Lower leg skin (tissue), 4 donors: Measurements from ENCODE around the gene TRABD. TPM values are rescaled to one million over a fixed set of nuclear protein-coding genes. Genes with fewer than 3 reads are reported as not detected.

Experiments used
- DNase-seq, 2 donors: peaks; one replicate each; pipeline ENCODE4 v3.0.0-alpha.2; 2019; ENCODE audit warnings: low spot score in 2 of 2
- H3K4me3 ChIP-seq: fragments of 200-600 bp; sonication (generic); 2 replicates; pipeline ENCODE4 v1.5.1; 2017; ENCODE audit warnings: mild to moderate bottlenecking, low read depth; ENCODE audit not compliant: poor library complexity, severe bottlenecking
- CTCF ChIP-seq, 3 donors: fragments of 450-650 bp; IDR thresholded peaks; one replicate each; pipeline ENCODE4 v1.5.1; 2016; ENCODE audit warnings: antibody characterized with exemption in 3 of 3, mild to moderate bottlenecking in 3 of 3, moderate library complexity in 2 of 3
- POLR2A ChIP-seq, 2 donors: fragments of 450-650 bp; IDR thresholded peaks; one replicate each; pipeline ENCODE4 v1.6.1; 2016 to 2017; ENCODE audit warnings: antibody characterized with exemption in 2 of 2, mild to moderate bottlenecking in 1 of 2, moderate library complexity in 1 of 2
- WGBS, 2 donors: methylation state at CpG; one replicate each; pipeline ENCODE4 v1.1.5; 2018; 5-methylcytosine and 5-hydroxymethylcytosine counted together
- intact Hi-C: fragments of 100-400 bp; cut with DNase I; formaldehyde crosslinking; loops from one replicate; pipeline ENCODE4 v1.15.0; 2023; ENCODE audit warnings: low total_unique reads
- total RNA-seq, 4 donors: library from RNA; depleted of rRNA; stranded (reverse); fragments of >200 nt; gene quantifications; one replicate each; pipeline ENCODE4 v1.1.0, GENCODE V29; 2016

The TRABD gene
- total RNA-seq, 4 donors from 2014 or later: 31.5 to 62.7 (median 46.4) TPM

- no peak for DNase-seq
- no peak for TF ChIP-seq CTCF (IDR thresholded peaks at IDR 0.05)
- TF ChIP-seq POLR2A (IDR thresholded peaks at IDR 0.05): no peak
- intact Hi-C loops: no loop called here
- 55 to 60% methylated on average over 15 to 17 of the region's 17 CpGs for WGBS, 2 donors
- no peak overlapping the region for H3K4me3 ChIP-seq
Measured at GRCh38 chr22:50215297-50216054, 29.8 kb downstream of the TRABD start.

- 82 to 86% methylated on average over 15 of the region's 15 CpGs for WGBS, 2 donors
- TF ChIP-seq CTCF (IDR thresholded peaks at IDR 0.05) (no peak), POLR2A (IDR thresholded peaks at IDR 0.05) (no peak)
- intact Hi-C loops: no loop called here
- H3K4me3 ChIP-seq: no peak overlapping the region
- DNase-seq: no peak
Measured at GRCh38 chr22:50216055-50216683, 30.5 kb downstream of the TRABD start.

GRCh38 chr22:50216684-50217520 is 31.2 kb downstream of the TRABD start:
- intact Hi-C loops: no loop called here
- no peak overlapping the region for H3K4me3 ChIP-seq
- TF ChIP-seq POLR2A (IDR thresholded peaks at IDR 0.05) (no peak), CTCF (IDR thresholded peaks at IDR 0.05) (no peak)
- WGBS, 2 donors: 95 to 97% methylated on average over 48 to 50 of the region's 57 CpGs
- DNase-seq: no peak

GRCh38 chr22:50217543-50218152 is 31.9 kb downstream of the TRABD start:
- WGBS, 2 donors: 66 to 88% methylated on average over 6 to 21 of the region's 21 CpGs
- H3K4me3 ChIP-seq: no peak overlapping the region
- intact Hi-C loops: no loop called here
- DNase-seq: no peak
- TF ChIP-seq POLR2A (IDR thresholded peaks at IDR 0.05) (no peak), CTCF (IDR thresholded peaks at IDR 0.05) (no peak)

GRCh38 chr22:50218153-50218995 is 32.7 kb downstream of the TRABD start:
- intact Hi-C loops: no loop called here
- DNase-seq: no peak

More at GRCh38 chr22:50218153-50218995, 32.7 kb downstream of the TRABD start:
- no peak overlapping the region for H3K4me3 ChIP-seq
- WGBS, 2 donors: 83 to 97% methylated on average over 6 to 27 of the region's 43 CpGs
- TF ChIP-seq CTCF (IDR thresholded peaks at IDR 0.05): no peak
- TF ChIP-seq POLR2A (IDR thresholded peaks at IDR 0.05): no peak
